Cardiac muscle cell (in vitro differentiated cells and primary cell): ENCODE data around the gene TRIO. TPM values are rescaled to one million over a fixed set of nuclear protein-coding genes. Genes with fewer than 3 reads are reported as not detected.

Source experiments
- DNase-seq, 2 donors: peaks; one replicate each; pipeline versions ENCODE4 v3.0.0 to v3.0.0-alpha.2; 2010 to 2017; ENCODE audit warnings: low read depth in 1 of 2, low spot score in 1 of 2
- H3K27ac ChIP-seq: fragments of 200-600 bp; sonication (generic); 2 replicates; pipeline ENCODE4 v1.5.1; 2016
- H3K27me3 ChIP-seq: fragments of 200-600 bp; sonication (generic); 2 replicates; pipeline ENCODE4 v1.6.0; 2016; ENCODE audit warnings: control low read depth
- H3K36me3 ChIP-seq: fragments of 200-600 bp; sonication (generic); 2 replicates; pipeline ENCODE4 v1.5.1; 2016; ENCODE audit warnings: control low read depth
- H3K4me1 ChIP-seq: fragments of 200-600 bp; sonication (generic); 2 replicates; pipeline ENCODE4 v1.8.1; 2017; ENCODE audit warnings: low read depth, mild to moderate bottlenecking, mixed run types
- H3K4me3 ChIP-seq: fragments of 200-600 bp; sonication (generic); 2 replicates; pipeline ENCODE4 v1.5.1; 2016; ENCODE audit warnings: mild to moderate bottlenecking
- H3K9me3 ChIP-seq: fragments of 200-600 bp; sonication (generic); 2 replicates; pipeline ENCODE4 v1.5.1; 2017; ENCODE audit warnings: low read depth, mild to moderate bottlenecking, control low read depth
- CTCF ChIP-seq: IDR thresholded peaks from 2 replicates; pipeline ENCODE4 v1.5.1; 2012; ENCODE audit warnings: low read depth, mild to moderate bottlenecking, low read length
- polyA plus RNA-seq: library from polyadenylated mRNA; unstranded; fragments of >200 nt; fragmentation: Nextera tagmentation; extraction: Ambion mirVana; gene quantifications from 2 replicates; pipeline ENCODE4 v1.2.1, GENCODE V29; 2016
- total RNA-seq: library from RNA; depleted of rRNA; stranded (reverse); fragments of >200 nt; gene quantifications from 2 replicates; pipeline ENCODE4 v1.2.3, GENCODE V29; 2016

TRIO gene
- total and polyA plus RNA-seq, 2 experiments from 2014 or later: 15.5 to 104 TPM

GRCh38 chr5:14256756-14257393 lies 113.7 kb downstream of the TRIO start:
- Histone ChIP-seq H3K27ac (no peak overlapping the region), H3K4me3 (no peak overlapping the region), H3K27me3 (no peaks in the 10 kb centered on the region), H3K36me3 (no peaks in the 10 kb centered on the region), H3K4me1 (peaks cover 5% of the 10 kb centered on the region), H3K9me3 (no peaks in the 10 kb centered on the region)
- no peak for TF ChIP-seq CTCF
- no peak for DNase-seq

DNA sequence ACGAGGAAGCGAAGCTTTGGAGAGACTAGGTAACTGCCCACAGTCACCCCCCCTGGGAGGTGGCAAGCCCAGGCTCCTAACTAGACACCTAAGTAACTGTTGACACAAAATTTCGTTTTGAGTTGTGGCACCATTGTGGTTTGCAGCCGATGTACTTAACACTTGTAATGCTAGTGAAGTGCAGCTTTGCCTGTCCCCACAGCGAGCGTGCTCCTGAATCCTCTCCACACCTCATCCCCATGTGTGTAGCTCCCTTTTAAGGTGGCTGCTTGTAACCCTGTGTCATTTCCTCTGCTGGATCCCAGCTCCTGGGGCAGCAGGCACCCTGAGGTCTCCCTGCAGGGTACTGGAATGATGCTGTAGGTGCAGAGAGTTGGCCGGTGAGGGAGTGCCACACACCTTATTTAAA lies 114.9 kb downstream of the TRIO start:
- H3K4me3 ChIP-seq: no peak overlapping the region

GRCh38 chr5:14258840-14259239 lies 115.7 kb downstream of the TRIO start:
- no peaks in the 10 kb centered on the region for H3K36me3 ChIP-seq
- DNase-seq: peak in 1 of 2 donors; percentile 29
- no peaks in the 10 kb centered on the region for H3K9me3 ChIP-seq
- no peak overlapping the region for H3K27ac ChIP-seq
- no peaks in the 10 kb centered on the region for H3K27me3 ChIP-seq
- peaks cover 5% of the 10 kb centered on the region for H3K4me1 ChIP-seq
- TF ChIP-seq CTCF: peak; percentile 8
- H3K4me3 ChIP-seq: no peak overlapping the region

More for the DNA sequence above, 114.9 kb downstream of the TRIO start:
- DNase-seq: no peak
- Histone ChIP-seq H3K27me3 (no peaks in the 10 kb centered on the region), H3K36me3 (no peaks in the 10 kb centered on the region), H3K4me1 (peaks cover 5% of the 10 kb centered on the region), H3K9me3 (no peaks in the 10 kb centered on the region), H3K27ac (no peak overlapping the region)
- TF ChIP-seq CTCF: no peak

GRCh38 chr5:14260637-14261036 lies 117.5 kb downstream of the TRIO start:
- no peaks in the 10 kb centered on the region for H3K9me3 ChIP-seq
- no peak for TF ChIP-seq CTCF
- DNase-seq: no peak
- no peak overlapping the region for H3K27ac ChIP-seq
- no peaks in the 10 kb centered on the region for H3K27me3 ChIP-seq
- H3K4me1 ChIP-seq: peaks cover 18% of the 10 kb centered on the region
- H3K36me3 ChIP-seq: no peaks in the 10 kb centered on the region
- H3K4me3 ChIP-seq: no peak overlapping the region

- no peaks in the 10 kb centered on the region for H3K36me3 ChIP-seq
- H3K27me3 ChIP-seq: no peaks in the 10 kb centered on the region
- TF ChIP-seq CTCF: no peak
- H3K9me3 ChIP-seq: no peaks in the 10 kb centered on the region
- peaks cover 20% of the 10 kb centered on the region for H3K4me1 ChIP-seq
- no peak overlapping the region for H3K4me3 ChIP-seq
- DNase-seq: no peak
- no peak overlapping the region for H3K27ac ChIP-seq
These were observed 118.1 kb downstream of the TRIO start for GRCh38 chr5:14261235-14261634.
